ENCODE measurements around the gene CHST8.

The CHST8 gene

DNA sequence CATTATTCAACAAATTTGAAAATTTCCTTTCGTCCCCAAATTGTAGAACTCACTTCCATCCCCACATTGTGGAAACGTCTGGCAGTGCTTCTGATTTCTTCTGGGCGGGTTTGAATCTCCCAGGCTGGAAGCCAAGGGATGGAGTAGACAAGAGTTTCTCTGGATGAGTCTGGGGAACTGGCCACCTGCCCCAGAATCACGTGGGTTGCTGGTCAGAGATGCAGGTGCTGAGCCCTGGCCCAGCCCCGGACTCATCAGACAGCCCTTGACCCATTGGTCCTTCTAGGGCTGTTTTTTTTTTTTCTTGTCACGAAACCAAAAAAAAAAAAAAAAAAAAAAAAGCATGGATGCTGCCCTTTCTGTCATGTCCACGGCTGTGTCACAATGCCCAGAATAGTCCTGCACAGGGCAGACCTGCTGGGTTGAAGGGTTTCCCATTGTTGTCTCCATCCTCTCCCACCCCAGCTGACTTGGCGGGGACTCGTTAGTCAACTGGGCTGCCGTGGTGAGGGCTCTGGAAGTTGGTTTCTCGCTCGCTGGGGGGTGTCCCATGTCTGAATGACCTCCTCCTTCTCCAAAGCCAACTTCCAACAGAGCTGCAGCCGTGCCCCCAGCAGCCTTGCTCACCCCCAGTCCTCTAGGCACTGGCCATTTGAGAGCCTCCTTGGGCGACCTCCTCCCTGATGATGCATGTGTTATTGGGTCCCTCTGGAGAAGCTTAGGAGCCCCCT, 12.8 kb downstream of the CHST8 start:
- TF ChIP-seq CEBPB (IDR thresholded peaks at IDR 0.05) (no peak), CREB1 (IDR thresholded peaks at IDR 0.05; ENCODE audit: low read depth) (no peak), TEAD4 (IDR thresholded peaks at IDR 0.05) (no peak), ZBTB7A (IDR thresholded peaks at IDR 0.05; ENCODE audit: low read depth) (no peak), EGR1 (IDR thresholded peaks at IDR 0.05) (no peak), TAF1 (IDR thresholded peaks at IDR 0.05; ENCODE audit: low read depth) (no peak), TCF12 (IDR thresholded peaks at IDR 0.05; ENCODE audit: low read depth) (no peak), NFIC (IDR thresholded peaks at IDR 0.05) (no peak), FOXM1 (IDR thresholded peaks at IDR 0.05; ENCODE audit: borderline replicate concordance, low read depth) (no peak), RAD21 (IDR thresholded peaks at IDR 0.05; ENCODE audit: low read depth) (no peak), EP300 (IDR thresholded peaks at IDR 0.05; ENCODE audit: borderline replicate concordance) (no peak), YY1 (IDR thresholded peaks at IDR 0.05; ENCODE audit: low read depth) (no peak)
- TF ChIP-seq, protein P1, sequence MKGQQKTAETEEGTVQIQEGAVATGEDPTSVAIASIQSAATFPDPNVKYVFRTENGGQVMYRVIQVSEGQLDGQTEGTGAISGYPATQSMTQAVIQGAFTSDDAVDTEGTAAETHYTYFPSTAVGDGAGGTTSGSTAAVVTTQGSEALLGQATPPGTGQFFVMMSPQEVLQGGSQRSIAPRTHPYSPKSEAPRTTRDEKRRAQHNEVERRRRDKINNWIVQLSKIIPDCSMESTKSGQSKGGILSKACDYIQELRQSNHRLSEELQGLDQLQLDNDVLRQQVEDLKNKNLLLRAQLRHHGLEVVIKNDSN (IDR thresholded peaks at IDR 0.05): no peak
- TF ChIP-seq, protein P2, sequence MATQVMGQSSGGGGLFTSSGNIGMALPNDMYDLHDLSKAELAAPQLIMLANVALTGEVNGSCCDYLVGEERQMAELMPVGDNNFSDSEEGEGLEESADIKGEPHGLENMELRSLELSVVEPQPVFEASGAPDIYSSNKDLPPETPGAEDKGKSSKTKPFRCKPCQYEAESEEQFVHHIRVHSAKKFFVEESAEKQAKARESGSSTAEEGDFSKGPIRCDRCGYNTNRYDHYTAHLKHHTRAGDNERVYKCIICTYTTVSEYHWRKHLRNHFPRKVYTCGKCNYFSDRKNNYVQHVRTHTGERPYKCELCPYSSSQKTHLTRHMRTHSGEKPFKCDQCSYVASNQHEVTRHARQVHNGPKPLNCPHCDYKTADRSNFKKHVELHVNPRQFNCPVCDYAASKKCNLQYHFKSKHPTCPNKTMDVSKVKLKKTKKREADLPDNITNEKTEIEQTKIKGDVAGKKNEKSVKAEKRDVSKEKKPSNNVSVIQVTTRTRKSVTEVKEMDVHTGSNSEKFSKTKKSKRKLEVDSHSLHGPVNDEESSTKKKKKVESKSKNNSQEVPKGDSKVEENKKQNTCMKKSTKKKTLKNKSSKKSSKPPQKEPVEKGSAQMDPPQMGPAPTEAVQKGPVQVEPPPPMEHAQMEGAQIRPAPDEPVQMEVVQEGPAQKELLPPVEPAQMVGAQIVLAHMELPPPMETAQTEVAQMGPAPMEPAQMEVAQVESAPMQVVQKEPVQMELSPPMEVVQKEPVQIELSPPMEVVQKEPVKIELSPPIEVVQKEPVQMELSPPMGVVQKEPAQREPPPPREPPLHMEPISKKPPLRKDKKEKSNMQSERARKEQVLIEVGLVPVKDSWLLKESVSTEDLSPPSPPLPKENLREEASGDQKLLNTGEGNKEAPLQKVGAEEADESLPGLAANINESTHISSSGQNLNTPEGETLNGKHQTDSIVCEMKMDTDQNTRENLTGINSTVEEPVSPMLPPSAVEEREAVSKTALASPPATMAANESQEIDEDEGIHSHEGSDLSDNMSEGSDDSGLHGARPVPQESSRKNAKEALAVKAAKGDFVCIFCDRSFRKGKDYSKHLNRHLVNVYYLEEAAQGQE (IDR thresholded peaks at IDR 0.05; ENCODE audit: low read depth): no peak
- TF ChIP-seq, protein P3, sequence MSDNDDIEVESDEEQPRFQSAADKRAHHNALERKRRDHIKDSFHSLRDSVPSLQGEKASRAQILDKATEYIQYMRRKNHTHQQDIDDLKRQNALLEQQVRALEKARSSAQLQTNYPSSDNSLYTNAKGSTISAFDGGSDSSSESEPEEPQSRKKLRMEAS (IDR thresholded peaks at IDR 0.05): no peak

DNA sequence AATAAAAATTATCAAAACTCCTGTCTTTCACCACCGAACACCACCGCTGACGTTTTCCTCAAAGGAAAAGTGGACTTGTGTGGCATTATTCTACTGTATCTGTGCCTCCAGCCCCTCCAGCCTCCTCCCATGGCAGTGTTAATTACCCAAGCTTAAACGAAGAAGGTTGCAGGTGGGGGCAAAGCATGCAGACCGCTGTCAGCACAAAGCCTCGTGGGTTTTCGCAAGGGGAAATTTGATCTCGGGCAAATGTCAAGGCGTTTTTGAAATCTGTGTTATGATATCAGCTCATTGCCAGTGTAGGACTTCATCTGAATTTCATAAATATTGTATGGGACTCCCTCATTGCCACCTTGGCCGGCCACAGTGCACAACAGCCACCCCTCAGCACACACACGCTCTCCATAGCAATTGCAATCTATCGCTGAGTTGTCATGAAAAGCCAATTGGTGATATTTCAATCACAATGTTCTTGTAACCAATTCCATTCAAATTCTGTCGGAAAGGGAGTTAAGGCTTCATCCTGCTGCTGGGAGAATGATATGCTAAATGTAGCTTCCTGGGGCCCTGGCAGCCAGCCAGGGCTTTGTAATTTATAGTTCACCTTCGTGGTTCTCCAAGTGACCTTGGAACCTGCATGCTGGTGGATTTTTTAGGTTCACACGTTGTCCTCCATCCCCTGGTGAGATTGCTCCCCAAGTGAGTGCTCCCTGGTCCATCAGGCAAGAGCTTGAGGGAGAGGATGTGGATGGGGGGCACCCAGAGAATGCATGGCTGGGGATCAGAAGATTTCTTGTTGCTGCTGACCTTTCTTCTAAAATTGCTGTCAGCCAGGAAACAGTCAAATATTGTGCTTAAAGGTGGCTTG, 16.6 kb downstream of the CHST8 start:
- TF ChIP-seq ZBTB7A (IDR thresholded peaks at IDR 0.05; ENCODE audit: low read depth) (no peak), EGR1 (IDR thresholded peaks at IDR 0.05) (no peak), NFIC (IDR thresholded peaks at IDR 0.05) (no peak), EP300 (IDR thresholded peaks at IDR 0.05; ENCODE audit: borderline replicate concordance) (no peak), CREB1 (IDR thresholded peaks at IDR 0.05; ENCODE audit: low read depth) (no peak), CEBPB (IDR thresholded peaks at IDR 0.05) (no peak), RAD21 (IDR thresholded peaks at IDR 0.05; ENCODE audit: low read depth) (no peak), FOXM1 (IDR thresholded peaks at IDR 0.05; ENCODE audit: borderline replicate concordance, low read depth) (no peak), TAF1 (IDR thresholded peaks at IDR 0.05; ENCODE audit: low read depth) (no peak), TCF12 (IDR thresholded peaks at IDR 0.05; ENCODE audit: low read depth) (no peak), TEAD4 (IDR thresholded peaks at IDR 0.05) (no peak), YY1 (IDR thresholded peaks at IDR 0.05; ENCODE audit: low read depth) (no peak)
- TF ChIP-seq, protein P2 (IDR thresholded peaks at IDR 0.05; ENCODE audit: low read depth): no peak
- TF ChIP-seq, protein P1 (IDR thresholded peaks at IDR 0.05): no peak
- TF ChIP-seq, protein P3 (IDR thresholded peaks at IDR 0.05): no peak

DNA sequence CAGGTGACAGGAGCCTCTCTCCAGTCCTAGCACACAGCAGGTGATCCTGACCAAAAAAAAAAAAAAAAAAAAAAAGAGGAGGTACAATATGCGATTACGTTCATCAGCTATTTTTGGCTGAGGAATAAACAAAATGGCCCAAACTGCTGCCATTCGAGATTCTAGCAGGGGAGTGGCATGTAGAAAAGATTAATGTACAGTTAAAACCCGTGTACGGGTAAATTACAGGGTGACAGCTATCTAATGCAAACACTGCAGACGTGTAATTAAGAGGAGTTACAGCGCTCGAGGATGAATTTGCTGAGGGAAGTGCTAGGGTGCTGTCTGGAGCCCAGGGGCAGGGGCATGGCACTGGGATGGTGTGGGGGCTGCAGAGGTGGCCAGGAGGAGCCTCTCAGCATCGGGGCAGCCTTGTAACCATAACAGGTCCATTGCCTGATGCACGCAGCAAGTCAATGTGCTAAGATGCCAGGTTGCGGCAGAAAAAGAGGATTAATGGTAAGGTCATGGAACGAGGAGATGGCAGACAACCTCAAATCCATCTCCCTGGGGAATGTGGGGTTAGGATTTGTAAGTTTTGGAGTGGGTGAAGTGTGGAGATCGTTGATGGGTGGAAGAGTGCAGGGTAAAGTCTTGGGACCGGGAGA, 17.4 kb downstream of the CHST8 start:
- TF ChIP-seq TCF12 (IDR thresholded peaks at IDR 0.05; ENCODE audit: low read depth) (no peak), EGR1 (IDR thresholded peaks at IDR 0.05) (no peak), RAD21 (IDR thresholded peaks at IDR 0.05; ENCODE audit: low read depth) (no peak), NFIC (IDR thresholded peaks at IDR 0.05) (no peak), ZBTB7A (IDR thresholded peaks at IDR 0.05; ENCODE audit: low read depth) (no peak), YY1 (IDR thresholded peaks at IDR 0.05; ENCODE audit: low read depth) (no peak)
- TF ChIP-seq, protein P2 (IDR thresholded peaks at IDR 0.05; ENCODE audit: low read depth): no peak
- TF ChIP-seq, protein P3 (IDR thresholded peaks at IDR 0.05): no peak
- TF ChIP-seq, protein P1 (IDR thresholded peaks at IDR 0.05): no peak
